GM12878 (cell line): ENCODE results near the gene BATF. TPM values are rescaled to one million over a fixed set of nuclear protein-coding genes. Genes with fewer than 3 reads are reported as not detected.
A peak's percentile ranks its signal among the peaks of the same experiment; 100 is the strongest.

Experiments used
- ATAC-seq: fragments of 200-7000 bp; cut with Tn5 transposase; 3 replicates; pipeline ENCODE4 v1.9.1; 2020; ENCODE audit warnings: mild to moderate bottlenecking, moderate library complexity
- BruUV-seq: library from RNA; stranded (reverse); fragments of 400-500 nt; replicated peaks from 2 replicates; lab custom pipeline; 2021; lab: Mats Ljungman, UMichigan
- CTCF ChIA-PET: fragments of 300-600 bp; sonication (Branson Sonifier 250); formaldehyde crosslinking; extraction: SDS; loops from one replicate; lab custom pipeline; 2021; ENCODE audit warnings: inconsistent platforms; lab: Yijun Ruan, JAX
- POLR2A ChIA-PET: fragments of 350-600 bp; formaldehyde crosslinking; extraction: SDS; loops from one replicate; lab custom pipeline; 2021; ENCODE audit warnings: inconsistent platforms; lab: Charles Lee
- RAD21 ChIA-PET: fragments of 300-600 bp; sonication (Branson Sonifier 250); formaldehyde crosslinking; loops from one replicate; lab custom pipeline; 2023; ENCODE audit warnings: antibody characterized with exemption; ENCODE audit not compliant: unreplicated experiment; lab: Charles Lee
- SMC1A ChIA-PET: fragments of 300-600 bp; sonication (Branson Sonifier 250); formaldehyde crosslinking; loops from one replicate; lab custom pipeline; 2023; ENCODE audit not compliant: unreplicated experiment, uncharacterized antibody; lab: Charles Lee
- DNase-seq: peaks from one replicate; pipeline ENCODE4 v3.0.0-alpha.2; 2011; ENCODE audit warnings: low read depth, low spot score
- FAIRE-seq: peaks from 3 replicates; lab custom pipeline; 2011; peaks lifted over from hg19 to GRCh38; lab: Jason Lieb, UNC
- H2AFZ ChIP-seq: 2 replicates; pipeline ENCODE4 v1.6.0; 2011; ENCODE audit warnings: low read depth, low read length, control low read depth; ENCODE audit not compliant: control insufficient read depth
- H3K27ac ChIP-seq: 2 replicates; pipeline ENCODE4 v1.5.1; 2011; ENCODE audit warnings: control low read depth; ENCODE audit not compliant: control insufficient read depth, insufficient read depth
- H3K27me3 ChIP-seq, 2 experiments: replicated peaks in 1 of 2; 2 replicates each; pipeline versions ENCODE4 v1.6.0 to v1.6.1; 2011; ENCODE audit warnings: low read length in 1 of 2; ENCODE audit not compliant: control insufficient read depth in 2 of 2, insufficient read depth in 2 of 2
- H3K36me3 ChIP-seq, 2 experiments: 2 replicates each; pipeline ENCODE4 v1.5.1; 2011; ENCODE audit warnings: low read length in 1 of 2; ENCODE audit not compliant: control insufficient read depth in 2 of 2, insufficient read depth in 2 of 2
- H3K4me1 ChIP-seq: 2 replicates; pipeline ENCODE4 v1.6.1; 2011; ENCODE audit warnings: mild to moderate bottlenecking, low read length, moderate library complexity, mixed read lengths; ENCODE audit not compliant: control insufficient read depth, insufficient read depth
- H3K4me2 ChIP-seq: 2 replicates; pipeline ENCODE4 v1.6.0; 2011; ENCODE audit warnings: control low read depth; ENCODE audit not compliant: control insufficient read depth, insufficient read depth
- H3K4me3 ChIP-seq: fragments of 200-600 bp; sonication (generic); 2 replicates; pipeline ENCODE4 v1.5.1; 2016
- H3K79me2 ChIP-seq: 2 replicates; pipeline ENCODE4 v1.6.0; 2011; ENCODE audit warnings: low read length; ENCODE audit not compliant: control insufficient read depth, insufficient read depth
- H3K9ac ChIP-seq: 2 replicates; pipeline ENCODE4 v1.8.0; 2011; ENCODE audit warnings: low read length, control low read depth, mixed read lengths; ENCODE audit not compliant: control insufficient read depth, insufficient read depth
- H3K9me3 ChIP-seq: replicated peaks from 3 replicates; pipeline ENCODE4 v1.5.1; 2011; ENCODE audit warnings: mild to moderate bottlenecking, low read length; ENCODE audit not compliant: control insufficient read depth, insufficient read depth
- H4K20me1 ChIP-seq: 2 replicates; pipeline ENCODE4 v1.6.0; 2011; ENCODE audit not compliant: control insufficient read depth, insufficient read depth
- ATF7 ChIP-seq: fragments of 450-650 bp; IDR thresholded peaks from 2 replicates; pipeline ENCODE4 v1.6.1; 2016; ENCODE audit warnings: low read depth, mild to moderate bottlenecking
- CBFB ChIP-seq: IDR thresholded peaks from 2 replicates; pipeline ENCODE4 v1.6.1; 2016; ENCODE audit warnings: antibody characterized with exemption, low read depth
- CEBPB ChIP-seq, 2 experiments: fragments of 150-350 bp in 1 of 2; IDR thresholded peaks; 2 replicates each; pipeline ENCODE4 v1.6.1; 2012 to 2014; ENCODE audit warnings: low read depth in 2 of 2, low read length in 2 of 2, borderline replicate concordance in 1 of 2, inconsistent platforms in 1 of 2
- CHD2 ChIP-seq: IDR thresholded peaks from 2 replicates; pipeline ENCODE4 v1.6.1; 2011; ENCODE audit warnings: low read depth, low read length, improper control_type of control experiment, borderline replicate concordance
- CREB1 ChIP-seq: IDR thresholded peaks from 2 replicates; pipeline ENCODE4 v1.6.1; 2012; ENCODE audit warnings: low read depth, mild to moderate bottlenecking, inconsistent platforms
- EGR1 ChIP-seq, 2 experiments: IDR thresholded peaks; 1 replicate in 1 of 2; 2 replicates in 1 of 2; pipeline ENCODE4 v1.6.1; 2011 to 2012; ENCODE audit warnings: low read depth in 2 of 2, low read length in 2 of 2, borderline replicate concordance in 1 of 2, mild to moderate bottlenecking in 1 of 2, moderate library complexity in 1 of 2
- MEF2A ChIP-seq: IDR thresholded peaks from 2 replicates; pipeline ENCODE4 v1.6.1; 2011; ENCODE audit warnings: low read depth, mild to moderate bottlenecking, low read length, moderate library complexity; ENCODE audit not compliant: insufficient read depth
- PAX5 ChIP-seq: IDR thresholded peaks from 2 replicates; pipeline ENCODE4 v1.6.1; 2011; ENCODE audit warnings: low read depth, low read length, borderline replicate concordance
- PAX8 ChIP-seq: fragments of 450-650 bp; IDR thresholded peaks from 2 replicates; pipeline ENCODE4 v1.6.1; 2017; ENCODE audit warnings: mild to moderate bottlenecking, moderate library complexity
- RAD21 ChIP-seq: IDR thresholded peaks from 2 replicates; pipeline ENCODE4 v1.6.1; 2011; ENCODE audit warnings: mild to moderate bottlenecking, low read depth, low read length, moderate library complexity; ENCODE audit not compliant: insufficient read depth
- RFX5 ChIP-seq: IDR thresholded peaks from 2 replicates; pipeline ENCODE4 v1.6.1; 2011; ENCODE audit warnings: low read depth, low read length, improper control_type of control experiment
- TCF12 ChIP-seq: IDR thresholded peaks from 2 replicates; pipeline ENCODE4 v1.6.1; 2011; ENCODE audit warnings: low read depth, mild to moderate bottlenecking, low read length
- ZBED1 ChIP-seq: IDR thresholded peaks from 2 replicates; pipeline ENCODE4 v1.6.1; 2016; ENCODE audit warnings: borderline replicate concordance
- ZNF384 ChIP-seq: IDR thresholded peaks from 2 replicates; pipeline ENCODE4 v1.6.1; 2012; ENCODE audit warnings: low read depth, mild to moderate bottlenecking, low read length, improper control_type of control experiment, borderline replicate concordance
- ZNF592 ChIP-seq: fragments of 450-650 bp; IDR thresholded peaks from 2 replicates; pipeline ENCODE4 v1.6.1; 2017; ENCODE audit warnings: mild to moderate bottlenecking, moderate library complexity
- WGBS: methylation state at CpG from one replicate; pipeline ENCODE4 v1.1.6; 2016; ENCODE audit warnings: low lambda C conversion rate; ENCODE audit not compliant: insufficient replicate concordance, insufficient coverage; ENCODE audit errors: missing lambda C conversion rate; 5-methylcytosine and 5-hydroxymethylcytosine counted together
- in situ Hi-C: fragments of 300-500 bp; cut with MboI; formaldehyde crosslinking; loops from 9 replicates; pipeline ENCODE4 v1.14.3; 2018; ENCODE audit warnings: mixed read lengths
- intact Hi-C: fragments of 100-400 bp; cut with micrococcal nuclease; formaldehyde crosslinking; loops from one replicate; pipeline ENCODE4 v1.14.2; 2022; ENCODE audit not compliant: unreplicated experiment
- polyA plus RNA-seq, 11 experiments: library from polyadenylated mRNA; depleted of rRNA in 4 of 11; unstranded in 6 of 11; stranded (reverse) in 5 of 11; fragments of >200 nt; fragmentation: Nextera tagmentation in 4 of 11; fragmentation: Illumina TruSeq in 1 of 11; extraction: Ambion mirVana in 4 of 11; extraction: Trizol in 1 of 11; gene quantifications; 1 replicate in 1 of 11; 2 replicates in 10 of 11; pipeline versions ENCODE4 v1.2.1 to v1.2.3, GENCODE V29; 2011 to 2016; ENCODE audit warnings: inconsistent platforms in 2 of 11, missing spikeins in 2 of 11, low read depth in 1 of 11
- total RNA-seq, 4 experiments: library from RNA; depleted of rRNA in 3 of 4; stranded (reverse); fragments of >200 nt in 3 of 4; fragmentation: Illumina TruSeq in 1 of 4; extraction: Trizol in 1 of 4; gene quantifications; 2 replicates each; pipeline versions ENCODE4 v1.2.1 to v1.2.3, GENCODE V29; 2013 to 2021
- TF ChIP-seq, protein P1 (sequence below): fragments of 450-650 bp; IDR thresholded peaks from 2 replicates; pipeline ENCODE4 v1.6.1; 2016; ENCODE audit warnings: mild to moderate bottlenecking

The BATF gene
- total and polyA plus RNA-seq, 10 of the 15 experiments (the other 5 are each of a cell fraction or from before 2014, with no cell fraction given): 10.0 to 154 (median 103) TPM

- no TSS peak for BruUV-seq
- RAD21 ChIA-PET: interaction anchor here (0.6 to 15.4 kb wide), 12 partner anchors 9 to 122 kb away, joined by 3 to 419 read pairs (median 4); partner anchors contain the start of genes BATF and ERG28
- 0 out of 2 replicates have a peak, but pooled peaks have one; percentile 37 for TF ChIP-seq CHD2
- no peak for TF ChIP-seq RFX5
- TF ChIP-seq TCF12: no peak
- TF ChIP-seq, protein P1, sequence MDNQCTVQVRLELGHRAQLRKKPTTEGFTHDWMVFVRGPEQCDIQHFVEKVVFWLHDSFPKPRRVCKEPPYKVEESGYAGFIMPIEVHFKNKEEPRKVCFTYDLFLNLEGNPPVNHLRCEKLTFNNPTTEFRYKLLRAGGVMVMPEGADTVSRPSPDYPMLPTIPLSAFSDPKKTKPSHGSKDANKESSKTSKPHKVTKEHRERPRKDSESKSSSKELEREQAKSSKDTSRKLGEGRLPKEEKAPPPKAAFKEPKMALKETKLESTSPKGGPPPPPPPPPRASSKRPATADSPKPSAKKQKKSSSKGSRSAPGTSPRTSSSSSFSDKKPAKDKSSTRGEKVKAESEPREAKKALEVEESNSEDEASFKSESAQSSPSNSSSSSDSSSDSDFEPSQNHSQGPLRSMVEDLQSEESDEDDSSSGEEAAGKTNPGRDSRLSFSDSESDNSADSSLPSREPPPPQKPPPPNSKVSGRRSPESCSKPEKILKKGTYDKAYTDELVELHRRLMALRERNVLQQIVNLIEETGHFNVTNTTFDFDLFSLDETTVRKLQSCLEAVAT: no peak
- peak; percentile 14; the same call in 1 of the 2 replicates for TF ChIP-seq CREB1
- TF ChIP-seq PAX8: no peak
- no peak for TF ChIP-seq ZNF384
- no peak for TF ChIP-seq CEBPB (IDR thresholded peaks at IDR 0.05; ENCODE audit: borderline replicate concordance in 1 of 2, low read depth in 2 of 2, low read length in 2 of 2)
- no peak; the same call in 1 of the 2 replicates for TF ChIP-seq CBFB
- TF ChIP-seq ZNF592: no peak
- TF ChIP-seq EGR1 (IDR thresholded peaks at IDR 0.05; ENCODE audit: borderline replicate concordance in 1 of 2, low read depth in 2 of 2, low read length in 2 of 2): no peak; a peak in 1 of 3 replicates
- TF ChIP-seq RAD21: no peak
- 0 out of 2 replicates have a peak, but pooled peaks have one; percentile 50 for TF ChIP-seq ZBED1
- TF ChIP-seq PAX5: no peak
- TF ChIP-seq MEF2A: no peak
- peak; percentile 55 for TF ChIP-seq ATF7
Measured at GRCh38 chr14:75542588-75543091, 20.4 kb downstream of the BATF start.

More at GRCh38 chr14:75542588-75543091, 20.4 kb downstream of the BATF start:
- peaks cover 60% of the 10 kb centered on the region for H3K4me1 ChIP-seq
- 0% methylated on average over 9 of the region's 10 CpGs for WGBS
- POLR2A ChIA-PET: interaction anchor here (0.5 to 6.1 kb wide), 9 partner anchors 9 to 119 kb away, joined by 3 to 262 read pairs (median 3); partner anchors contain the start of genes BATF and TTLL5
- peaks cover 11 to 21% of the 10 kb centered on the region in 2 experiments for H3K36me3 ChIP-seq
- peak overlapping the region; percentile 96 for H3K27ac ChIP-seq
- SMC1A ChIA-PET: interaction anchor here (0.6 to 12.1 kb wide), 16 partner anchors 10 to 247 kb away, joined by 3 to 487 read pairs (median 6); partner anchors contain the start of gene BATF
- H4K20me1 ChIP-seq: no peaks in the 10 kb centered on the region; the same call in 1 of the 2 replicates
- no peaks in the 10 kb centered on the region for H3K9me3 ChIP-seq
- peak overlapping the region; percentile 99 for H3K4me2 ChIP-seq
- peak overlapping the region; percentile 69 for H3K9ac ChIP-seq
- peak overlapping the region; percentile 52 for H2AFZ ChIP-seq
- intact Hi-C loops: loop anchor here (10.0 kb wide), 1 partner anchor 48 kb away; no protein-coding TSS in a partner anchor
- peak overlapping the region; percentile 52 for H3K4me3 ChIP-seq
- CTCF ChIA-PET: interaction anchor here (1.0 to 25.9 kb wide), 12 partner anchors 10 to 115 kb away, joined by 3 to 481 read pairs (median 5); partner anchors contain the start of gene BATF
- no peak for DNase-seq
- H3K27me3 ChIP-seq: no peaks in the 10 kb centered on the region
- peaks cover 70% of the 10 kb centered on the region for H3K79me2 ChIP-seq
- in situ Hi-C loops: loop anchor here (25.0 kb wide), 1 partner anchor 1780 kb away; a partner anchor contains a TSS
- peak; percentile 84 for FAIRE-seq
- ATAC-seq: peak; percentile 84
